HL-60 (cell line): ENCODE measurements around the gene ADAM15.

Experiments used
- DNase-seq, 2 experiments: peaks; one replicate each; pipeline ENCODE4 v3.0.0-alpha.2; 2010 to 2020; ENCODE audit warnings: low read depth in 1 of 2, low spot score in 1 of 2
- H3K27ac ChIP-seq: fragments of 250-450 bp; sonication (Bioruptor Pico); replicated peaks from 2 replicates; pipeline ENCODE4 v1.5.1; 2020; ENCODE audit warnings: mild to moderate bottlenecking, moderate library complexity
- H3K27me3 ChIP-seq: fragments of 250-450 bp; sonication (Bioruptor Pico); 2 replicates; pipeline ENCODE4 v1.5.1; 2021; ENCODE audit warnings: mild to moderate bottlenecking, moderate library complexity; ENCODE audit not compliant: insufficient read depth, poor library complexity, severe bottlenecking
- H3K4me3 ChIP-seq: replicated peaks from 2 replicates; pipeline ENCODE4 v1.5.1; 2011; ENCODE audit warnings: mild to moderate bottlenecking, control low read depth, low read length; ENCODE audit not compliant: insufficient read depth
- CTCF ChIP-seq: IDR thresholded peaks from one replicate; pipeline ENCODE4 v1.5.1; 2011; ENCODE audit warnings: low read length, control low read depth, inconsistent platforms; ENCODE audit not compliant: insufficient read depth
- GABPA ChIP-seq: IDR thresholded peaks from 2 replicates; pipeline ENCODE4 v1.6.1; 2012; ENCODE audit warnings: low read depth
- POLR2AphosphoS5 ChIP-seq: IDR thresholded peaks from 2 replicates; pipeline ENCODE4 v1.6.1; 2012; ENCODE audit warnings: low read depth
- REST ChIP-seq: IDR thresholded peaks from 2 replicates; pipeline ENCODE4 v1.6.1; 2012; ENCODE audit warnings: low read depth; ENCODE audit not compliant: insufficient replicate concordance
- SPI1 ChIP-seq: IDR thresholded peaks from 2 replicates; pipeline ENCODE4 v1.6.1; 2012; ENCODE audit warnings: low read depth, mild to moderate bottlenecking, borderline replicate concordance

The ADAM15 gene

GRCh38 chr1:155086128-155086741 lies 35.1 kb downstream of the ADAM15 start:
- TF ChIP-seq CTCF = peak; percentile 91
- TF ChIP-seq SPI1 = no peak
- DNase-seq = peak in 1 of 2 experiments; percentile 69
- Histone ChIP-seq H3K4me3 (peak overlapping the region; percentile 58; the same call in 1 of the 2 replicates), H3K27me3 (peaks cover 21% of the 10 kb centered on the region), H3K27ac (no peak overlapping the region)

GRCh38 chr1:155086856-155087535 lies 35.9 kb downstream of the ADAM15 start:
- no peak for DNase-seq
- Histone ChIP-seq H3K4me3 (no peak overlapping the region), H3K27me3 (peaks cover 14% of the 10 kb centered on the region), H3K27ac (no peak overlapping the region)
- TF ChIP-seq CTCF = no peak
- no peak for TF ChIP-seq REST
- TF ChIP-seq GABPA = no peak
- TF ChIP-seq SPI1 = no peak
- no peak for TF ChIP-seq POLR2AphosphoS5

GRCh38 chr1:155091071-155092051 lies 40.2 kb downstream of the ADAM15 start:
- TF ChIP-seq CTCF (peak; percentile 94), REST (no peak), SPI1 (no peak), GABPA (no peak), POLR2AphosphoS5 (no peak)
- peak in 1 of 2 experiments; percentile 68 for DNase-seq
- H3K27ac ChIP-seq = no peak overlapping the region
- no peak overlapping the region for H3K4me3 ChIP-seq
- peaks cover 3% of the 10 kb centered on the region for H3K27me3 ChIP-seq
